Thyroid gland (tissue), 4 donors: Measurements from ENCODE around the gene TYROBP. TPM values are rescaled to one million over a fixed set of nuclear protein-coding genes. Genes with fewer than 3 reads are reported as not detected.
"Not testable (repeated sequence)": the region's sequence is repeated elsewhere in the genome, so short reads cannot be mapped to it uniquely, and the experiment has no call there.

ENCODE experiments used
- DNase-seq, 2 donors: peaks; one replicate each; pipeline ENCODE4 v3.0.0-alpha.2; 2019
- H3K27ac ChIP-seq, 3 donors: fragments of 200-600 bp; sonication (generic); 1 replicate in 2 of 3; 2 replicates in 1 of 3; pipeline ENCODE4 v1.5.1; 2016 to 2019; ENCODE audit warnings: mild to moderate bottlenecking in 1 of 3, moderate library complexity in 1 of 3
- H3K27me3 ChIP-seq: fragments of 200-600 bp; sonication (generic); one replicate; pipeline ENCODE4 v1.5.1; 2019
- H3K36me3 ChIP-seq, 2 donors: fragments of 200-600 bp; sonication (generic); one replicate each; pipeline ENCODE4 v1.5.1; 2016 to 2019
- H3K4me1 ChIP-seq, 2 donors: fragments of 200-600 bp; sonication (generic); one replicate each; pipeline ENCODE4 v1.5.1; 2017 to 2019
- H3K4me3 ChIP-seq, 3 donors: fragments of 200-600 bp; sonication (generic); replicated peaks in 1 of 3; 1 replicate in 2 of 3; 2 replicates in 1 of 3; pipeline ENCODE4 v1.5.1; 2016; ENCODE audit warnings: mild to moderate bottlenecking in 1 of 3
- H3K9me3 ChIP-seq: fragments of 200-600 bp; sonication (generic); one replicate; pipeline ENCODE4 v1.5.1; 2017
- CTCF ChIP-seq, 6 experiments: fragments of 200-600 bp in 3 of 6; fragments of 450-650 bp in 3 of 6; sonication (generic) in 3 of 6; IDR thresholded peaks; one replicate each; pipeline ENCODE4 v1.5.1; 2016 to 2019; ENCODE audit warnings: antibody characterized with exemption in 6 of 6, mild to moderate bottlenecking in 2 of 6, inconsistent platforms in 1 of 6, moderate library complexity in 1 of 6
- POLR2A ChIP-seq, 2 donors: fragments of 450-650 bp; IDR thresholded peaks; one replicate each; pipeline ENCODE4 v1.6.1; 2017; ENCODE audit warnings: antibody characterized with exemption in 2 of 2, mild to moderate bottlenecking in 2 of 2, moderate library complexity in 1 of 2
- WGBS, 2 donors: methylation state at CpG; one replicate each; pipeline ENCODE4 v1.1.5; 2017; 5-methylcytosine and 5-hydroxymethylcytosine counted together
- intact Hi-C: fragments of 100-400 bp; cut with DNase I; formaldehyde crosslinking; loops from one replicate; pipeline ENCODE4 v1.15.1; 2023
- total RNA-seq, 4 donors: library from RNA; depleted of rRNA; stranded (reverse); fragments of >200 nt; gene quantifications; one replicate each; pipeline ENCODE4 v1.2.3, GENCODE V29; 2016

The TYROBP gene
- total RNA-seq, 4 donors from 2014 or later: 10.1 to 80.4 (median 27.5) TPM

- Histone ChIP-seq H3K36me3 (no peaks in the 10 kb centered on the region), H3K9me3 (no peaks in the 10 kb centered on the region), H3K4me1 (peaks cover 0 to 16% of the 10 kb centered on the region in 2 donors), H3K27me3 (no peaks in the 10 kb centered on the region), H3K27ac (peak overlapping the region in 2 of 3 donors; percentile 31 to 43), H3K4me3 (no peak overlapping the region)
- no peak for TF ChIP-seq CTCF (IDR thresholded peaks at IDR 0.05)
- TF ChIP-seq POLR2A (IDR thresholded peaks at IDR 0.05): no peak
- intact Hi-C loops: no loop called here
- WGBS, 2 donors: 25 to 39% methylated on average over 5 of the region's 5 CpGs
- peak; percentile 96 to 97 for DNase-seq
Measured at GRCh38 chr19:35911790-35912189, 3.7 kb upstream of the TYROBP start.

GRCh38 chr19:35911173-35911572 is 3.1 kb upstream of the TYROBP start:
- no peaks in the 10 kb centered on the region for H3K27me3 ChIP-seq
- peaks cover 0 to 21% of the 10 kb centered on the region in 2 donors for H3K4me1 ChIP-seq
- H3K27ac ChIP-seq: peak overlapping the region in 1 of 3 donors; percentile 20
- no peaks in the 10 kb centered on the region for H3K9me3 ChIP-seq
- WGBS, 2 donors: 59 to 67% methylated on average over 3 of the region's 3 CpGs
- TF ChIP-seq POLR2A (IDR thresholded peaks at IDR 0.05): no peak
- TF ChIP-seq CTCF (IDR thresholded peaks at IDR 0.05): no peak
- no peak for DNase-seq
- intact Hi-C loops: no loop called here
- no peaks in the 10 kb centered on the region for H3K36me3 ChIP-seq
- H3K4me3 ChIP-seq: no peak overlapping the region

DNA sequence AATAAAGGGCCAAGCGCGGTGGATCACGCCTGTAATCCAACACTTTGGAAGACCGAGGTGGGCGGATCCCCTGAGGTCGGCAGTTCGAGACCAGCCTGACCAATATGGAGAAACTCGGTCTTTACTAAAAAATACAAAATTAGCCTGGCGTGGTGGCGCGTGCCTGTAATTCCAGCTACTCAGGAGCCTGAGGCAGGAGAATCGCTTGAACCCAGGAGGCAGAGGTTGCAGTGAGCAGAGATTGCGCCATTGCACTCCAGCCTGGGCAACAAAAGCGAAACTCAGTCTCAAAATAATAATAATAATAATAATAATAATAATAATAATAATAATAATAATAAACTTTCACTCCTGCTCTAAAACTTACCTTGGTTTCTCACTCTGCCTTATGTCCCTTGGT is 2.3 kb upstream of the TYROBP start:
- H3K9me3 ChIP-seq, H3K4me3 ChIP-seq, H3K27ac ChIP-seq, DNase-seq, H3K27me3 ChIP-seq, H3K36me3 ChIP-seq, intact Hi-C loops: not testable (repeated sequence)
- peaks cover 0 to 24% of the 10 kb centered on the region in 2 donors for H3K4me1 ChIP-seq
- 93 to 95% methylated on average over 14 of the region's 14 CpGs for WGBS, 2 donors

- no peaks in the 10 kb centered on the region for H3K36me3 ChIP-seq
- no peaks in the 10 kb centered on the region for H3K27me3 ChIP-seq
- peaks cover 0 to 24% of the 10 kb centered on the region in 2 donors for H3K4me1 ChIP-seq
- WGBS, 2 donors: 85 to 100% methylated on average over 1 to 3 of the region's 6 CpGs
- no peak overlapping the region for H3K4me3 ChIP-seq
- H3K9me3 ChIP-seq: no peaks in the 10 kb centered on the region
- no peak for DNase-seq
- intact Hi-C loops: no loop called here
- no peak for TF ChIP-seq POLR2A (IDR thresholded peaks at IDR 0.05)
- no peak for TF ChIP-seq CTCF (IDR thresholded peaks at IDR 0.05)
- H3K27ac ChIP-seq: no peak overlapping the region
Measured at GRCh38 chr19:35909684-35910035, 1.6 kb upstream of the TYROBP start.

GRCh38 chr19:35908973-35909683 is 1.0 kb upstream of the TYROBP start:
- Histone ChIP-seq H3K27me3 (no peaks in the 10 kb centered on the region), H3K36me3 (no peaks in the 10 kb centered on the region), H3K4me3 (no peak overlapping the region), H3K27ac (no peak overlapping the region), H3K4me1 (peaks cover 0 to 24% of the 10 kb centered on the region in 2 donors), H3K9me3 (no peaks in the 10 kb centered on the region)
- intact Hi-C loops: no loop called here
- peak; percentile 6 to 42 for DNase-seq
- no peak for TF ChIP-seq POLR2A (IDR thresholded peaks at IDR 0.05)
- TF ChIP-seq CTCF (IDR thresholded peaks at IDR 0.05): no peak
- WGBS, 2 donors: 72 to 90% methylated on average over 9 of the region's 10 CpGs
